ENCODE results near the gene ADCY6. TPM values are rescaled to one million over a fixed set of nuclear protein-coding genes. Genes with fewer than 3 reads are reported as not detected.

The ADCY6 gene
- total RNA-seq, 2 donors from 2014 or later = 84.7 to 121 TPM

GRCh38 chr12:48818831-48819590, 30.1 kb upstream of the ADCY6 start:
- H3K27ac ChIP-seq = no peak overlapping the region
- intact Hi-C loops (cut with DNase I) = no loop called here
- H3K4me3 ChIP-seq = peak overlapping the region; percentile 62
- H3K27me3 ChIP-seq = no peaks in the 10 kb centered on the region
- H3K9ac ChIP-seq (ENCODE audit: low read depth in 2 of 2, low read length in 2 of 2) = peak overlapping the region in 1 of 2 donors; percentile 51
- no peaks in the 10 kb centered on the region for H3K9me3 ChIP-seq
- no peak for TF ChIP-seq CTCF (IDR thresholded peaks at IDR 0.05)
- H3K36me3 ChIP-seq = no peaks in the 10 kb centered on the region
- H3K4me1 ChIP-seq = peaks cover 8% of the 10 kb centered on the region
- peak; percentile 69 for DNase-seq

GRCh38 chr12:48817873-48818830, 29.3 kb upstream of the ADCY6 start, which contains the start of gene CACNB3:
Gene CACNB3, plus strand, starts transcription at chr12:48818496. Its CDS starts 434 bp downstream, at chr12:48818930.
- H3K4me1 ChIP-seq = peaks cover 8% of the 10 kb centered on the region
- no peaks in the 10 kb centered on the region for H3K27me3 ChIP-seq
- intact Hi-C loops (cut with DNase I) = no loop called here
- peak within 1 kb of the TSS; percentile 57 to 62 for H3K9ac ChIP-seq (ENCODE audit: low read depth in 2 of 2, low read length in 2 of 2)
- H3K9me3 ChIP-seq = no peaks in the 10 kb centered on the region
- H3K36me3 ChIP-seq = no peaks in the 10 kb centered on the region
- DNase-seq = peak; percentile 84
- no peak within 1 kb of the TSS for H3K27ac ChIP-seq
- no peak for TF ChIP-seq CTCF (IDR thresholded peaks at IDR 0.05)
- H3K4me3 ChIP-seq = peak within 1 kb of the TSS; percentile 62

GRCh38 chr12:48816143-48816854, 27.4 kb upstream of the ADCY6 start:
- Histone ChIP-seq H3K9ac (ENCODE audit: low read depth in 2 of 2, low read length in 2 of 2) (peak overlapping the region; percentile 92 to 94), H3K36me3 (no peaks in the 10 kb centered on the region), H3K4me1 (peaks cover 8% of the 10 kb centered on the region), H3K27me3 (no peaks in the 10 kb centered on the region), H3K9me3 (no peaks in the 10 kb centered on the region), H3K4me3 (peak overlapping the region; percentile 60), H3K27ac (peak overlapping the region; percentile 89)
- intact Hi-C loops (cut with DNase I) = no loop called here
- peak; percentile 70 for DNase-seq
- TF ChIP-seq CTCF (IDR thresholded peaks at IDR 0.05) = no peak

GRCh38 chr12:48815126-48816110, 26.5 kb upstream of the ADCY6 start:
- no peak for TF ChIP-seq CTCF (IDR thresholded peaks at IDR 0.05)
- Histone ChIP-seq H3K4me3 (peak overlapping the region; percentile 60), H3K9ac (ENCODE audit: low read depth in 2 of 2, low read length in 2 of 2) (peak overlapping the region; percentile 92 to 94), H3K36me3 (no peaks in the 10 kb centered on the region), H3K9me3 (no peaks in the 10 kb centered on the region), H3K27me3 (no peaks in the 10 kb centered on the region), H3K4me1 (peaks cover 8% of the 10 kb centered on the region), H3K27ac (peak overlapping the region; percentile 89)
- DNase-seq = peak; percentile 92
- intact Hi-C loops (cut with DNase I) = no loop called here
